ENCODE data around the gene STX10. TPM values are rescaled to one million over a fixed set of nuclear protein-coding genes. Genes with fewer than 3 reads are reported as not detected.

Gene STX10
- total and polyA plus RNA-seq, 9 of the 15 experiments (the other 6 are each of a cell fraction or from before 2014, with no cell fraction given): 0.51 to 66.3 (median 31.0) TPM

- peak; percentile 84 for TF ChIP-seq RB1 (IDR thresholded peaks at IDR 0.05; ENCODE audit: low read depth)
- TF ChIP-seq, protein P1, sequence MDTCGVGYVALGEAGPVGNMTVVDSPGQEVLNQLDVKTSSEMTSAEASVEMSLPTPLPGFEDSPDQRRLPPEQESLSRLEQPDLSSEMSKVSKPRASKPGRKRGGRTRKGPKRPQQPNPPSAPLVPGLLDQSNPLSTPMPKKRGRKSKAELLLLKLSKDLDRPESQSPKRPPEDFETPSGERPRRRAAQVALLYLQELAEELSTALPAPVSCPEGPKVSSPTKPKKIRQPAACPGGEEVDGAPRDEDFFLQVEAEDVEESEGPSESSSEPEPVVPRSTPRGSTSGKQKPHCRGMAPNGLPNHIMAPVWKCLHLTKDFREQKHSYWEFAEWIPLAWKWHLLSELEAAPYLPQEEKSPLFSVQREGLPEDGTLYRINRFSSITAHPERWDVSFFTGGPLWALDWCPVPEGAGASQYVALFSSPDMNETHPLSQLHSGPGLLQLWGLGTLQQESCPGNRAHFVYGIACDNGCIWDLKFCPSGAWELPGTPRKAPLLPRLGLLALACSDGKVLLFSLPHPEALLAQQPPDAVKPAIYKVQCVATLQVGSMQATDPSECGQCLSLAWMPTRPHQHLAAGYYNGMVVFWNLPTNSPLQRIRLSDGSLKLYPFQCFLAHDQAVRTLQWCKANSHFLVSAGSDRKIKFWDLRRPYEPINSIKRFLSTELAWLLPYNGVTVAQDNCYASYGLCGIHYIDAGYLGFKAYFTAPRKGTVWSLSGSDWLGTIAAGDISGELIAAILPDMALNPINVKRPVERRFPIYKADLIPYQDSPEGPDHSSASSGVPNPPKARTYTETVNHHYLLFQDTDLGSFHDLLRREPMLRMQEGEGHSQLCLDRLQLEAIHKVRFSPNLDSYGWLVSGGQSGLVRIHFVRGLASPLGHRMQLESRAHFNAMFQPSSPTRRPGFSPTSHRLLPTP (IDR thresholded peaks at IDR 0.05; ENCODE audit: borderline replicate concordance, extremely low read depth, insufficient read length): no peak
- 0 out of 2 replicates have a peak, but pooled peaks have one; percentile 50 for TF ChIP-seq CBX5 (IDR thresholded peaks at IDR 0.05; ENCODE audit: borderline replicate concordance, low read depth)
- peak; percentile 43; the same call in 1 of the 2 replicates for TF ChIP-seq LEF1 (IDR thresholded peaks at IDR 0.05)
- peak; percentile 43; the same call in 1 of the 2 replicates for TF ChIP-seq ZBTB1 (CRISPR knock-in tag; IDR thresholded peaks at IDR 0.05; ENCODE audit: borderline replicate concordance, low read depth)
- TF ChIP-seq RBBP5 (IDR thresholded peaks at IDR 0.05; ENCODE audit: borderline replicate concordance, insufficient read depth, low read length, poor library complexity, severe bottlenecking): peak; percentile 58
- no peak for TF ChIP-seq SAFB2 (IDR thresholded peaks at IDR 0.05; ENCODE audit: borderline replicate concordance, low read depth, low read length, severe bottlenecking)
- no peak for TF ChIP-seq ZNF124 (CRISPR knock-in tag; IDR thresholded peaks at IDR 0.05)
- peak; percentile 84 for TF ChIP-seq MXI1 (IDR thresholded peaks at IDR 0.05; ENCODE audit: low read depth, low read length)
- peak; percentile 33; the same call in 1 of the 2 replicates for TF ChIP-seq ZEB2 (IDR thresholded peaks at IDR 0.05)
- peak; percentile 20 to 60 for TF ChIP-seq FOXK2 (conservative IDR thresholded peaks at IDR 0.05 in 1 of 2, IDR thresholded peaks at IDR 0.05 in 1 of 2; ENCODE audit: low read depth in 2 of 2)
- TF ChIP-seq ZNF133 (CRISPR knock-in tag; IDR thresholded peaks at IDR 0.05): no peak
- no peak for TF ChIP-seq CREB5 (CRISPR knock-in tag; IDR thresholded peaks at IDR 0.05)
- peak; percentile 97 for TF ChIP-seq HNRNPLL (IDR thresholded peaks at IDR 0.05; ENCODE audit: low read depth, low read length, poor library complexity, severe bottlenecking)
- TF ChIP-seq ZNF354B (CRISPR knock-in tag; IDR thresholded peaks at IDR 0.05): no peak
- TF ChIP-seq ZNF583 (CRISPR knock-in tag; IDR thresholded peaks at IDR 0.05): no peak
- TF ChIP-seq CEBPZ (IDR thresholded peaks at IDR 0.05; ENCODE audit: borderline replicate concordance, low read depth, low read length): no peak
- peak; percentile 82 for TF ChIP-seq SAP30 (IDR thresholded peaks at IDR 0.05; ENCODE audit: borderline replicate concordance, insufficient read depth, low read depth, low read length, poor library complexity, severe bottlenecking)
- peak; percentile 83 for TF ChIP-seq MYC (IDR thresholded peaks at IDR 0.05; ENCODE audit: low read depth, low read length)
- no peak for TF ChIP-seq MYC (CRISPR knock-in tag; IDR thresholded peaks at IDR 0.05; ENCODE audit: borderline replicate concordance, low read depth)
Observed at GRCh38 chr19:13152974-13153568, 2.9 kb upstream of the STX10 start (continued).

All from K562 (cell line).